Stimulated activated CD4-positive, alpha-beta T cell treated with anti-CD3 and anti-CD28 coated beads, TNF-alpha, amount 100 ng/mL, for 4 hours (primary cell): ENCODE data around the gene STAG1.
"Not testable (repeated sequence)": the region's sequence is repeated elsewhere in the genome, so short reads cannot be mapped to it uniquely, and the experiment has no call there.

ENCODE experiments used
- DNase-seq, 3 experiments: peaks; one replicate each; pipeline ENCODE4 v3.0.0-alpha.2; 2020; ENCODE audit warnings: low read depth in 3 of 3

Gene STAG1

DNA sequence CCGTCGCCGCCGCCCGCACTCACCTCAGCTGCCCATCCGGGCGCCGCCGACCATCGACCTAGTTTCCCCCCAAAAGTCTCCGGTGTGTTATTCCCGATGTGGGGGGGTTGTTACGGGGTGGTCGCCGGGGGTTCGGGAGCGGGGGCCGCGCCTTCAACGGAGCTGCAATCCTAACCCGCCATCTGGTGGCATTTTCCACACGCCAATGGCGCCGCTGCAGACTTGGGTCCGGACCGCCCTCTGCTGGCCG is at the start of gene STAG1:
TSS of gene STAG1 (minus strand) at position 207 of the 250 bp plus-strand sequence. CDS start 121,480 bp downstream, outside the sequence.
- no peak for DNase-seq

DNA sequence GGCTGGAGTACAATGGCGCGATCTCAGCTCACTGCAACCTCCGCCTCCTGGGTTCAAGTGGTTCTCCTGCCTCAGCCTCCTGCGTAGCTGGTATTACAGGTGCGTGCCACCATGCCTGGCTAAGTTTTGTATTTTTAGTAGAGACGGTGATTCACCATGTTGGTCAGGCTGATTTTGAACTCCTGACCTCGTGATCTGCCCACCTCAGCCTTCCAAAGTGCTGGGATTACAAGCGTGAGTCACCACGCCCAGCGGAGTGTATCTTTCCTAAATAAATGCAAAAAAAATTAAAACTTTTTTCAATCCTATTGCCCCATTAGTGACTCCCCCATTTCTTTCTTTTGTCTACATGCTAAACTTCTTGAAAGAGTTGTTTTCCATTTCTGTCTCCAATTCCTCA is 49.0 kb upstream of the STAG1 start:
- not testable (repeated sequence) for DNase-seq

DNA sequence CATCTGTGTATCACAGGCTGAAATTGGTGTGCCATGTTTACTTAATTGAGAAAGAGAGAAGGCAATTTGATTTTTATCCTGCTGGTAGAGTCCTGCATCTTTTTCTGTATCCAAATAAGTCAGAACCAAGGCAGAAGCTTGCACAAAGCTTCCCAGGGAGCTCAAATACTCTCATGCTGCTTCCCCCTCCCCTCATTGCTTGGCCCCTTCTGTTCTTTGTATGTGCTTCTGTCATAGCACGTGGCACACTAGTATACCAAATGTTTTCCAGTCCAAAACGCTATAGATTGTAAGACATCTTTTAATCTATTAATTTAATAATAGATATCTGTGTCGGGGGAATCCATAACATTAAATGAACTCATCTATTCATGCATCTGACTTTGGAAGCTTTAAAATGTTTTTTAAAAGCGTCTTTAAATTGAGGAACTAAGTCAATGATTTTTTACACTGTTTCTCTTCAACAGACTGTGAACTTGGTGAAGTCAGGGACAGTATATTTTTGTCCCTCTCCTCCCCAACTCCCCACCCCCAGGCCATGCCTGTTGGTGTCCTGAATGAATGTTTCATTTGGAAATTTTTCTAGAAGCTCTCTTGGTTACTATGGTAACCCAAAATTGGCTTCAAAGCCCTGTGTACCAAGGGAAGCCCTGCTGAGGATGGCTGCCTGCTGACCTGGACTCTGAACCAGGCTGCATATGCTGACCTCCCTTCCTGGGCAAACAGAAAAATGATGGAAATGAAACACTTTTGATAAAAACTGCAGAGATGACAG is 40.6 kb upstream of the STAG1 start:
- DNase-seq = no peak

DNA sequence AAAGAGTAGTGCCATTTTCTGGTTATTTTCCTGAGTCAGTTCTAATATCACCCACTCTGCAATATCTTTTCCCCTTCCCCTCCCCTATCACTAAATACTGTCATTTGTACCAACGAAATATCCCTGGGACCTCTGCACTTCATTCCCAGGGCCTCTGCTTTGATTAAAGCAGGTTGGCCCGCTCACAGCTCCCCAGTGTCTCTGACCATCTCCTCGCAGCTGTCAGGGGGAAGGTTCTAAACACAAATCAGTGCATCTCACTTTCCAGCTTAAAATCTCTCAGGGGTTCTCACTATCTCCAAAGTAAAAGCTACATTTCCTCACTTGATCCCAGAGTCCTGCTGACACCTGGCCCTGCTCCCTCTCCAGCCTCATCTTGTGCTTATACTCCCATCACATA is 38.6 kb upstream of the STAG1 start:
- DNase-seq = no peak

DNA sequence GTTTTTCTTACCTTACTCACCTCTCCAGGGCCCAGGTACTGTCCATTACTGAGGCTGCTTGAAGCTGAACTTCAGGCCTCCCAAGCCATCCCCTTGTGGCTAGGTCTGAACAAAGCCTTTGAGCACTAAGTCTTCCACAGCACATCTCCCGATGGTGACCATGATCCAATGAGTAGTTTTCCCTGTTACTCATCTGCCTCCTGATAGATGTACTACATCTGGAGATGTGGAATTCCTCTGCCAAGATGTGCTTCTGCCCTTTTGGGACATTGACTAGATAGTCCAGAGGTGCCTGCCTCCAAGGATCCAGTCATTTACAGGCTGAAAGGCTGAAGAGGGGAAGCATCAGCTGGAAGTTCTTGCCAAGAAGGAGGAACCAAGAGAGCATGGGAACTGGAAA is 37.8 kb upstream of the STAG1 start:
- DNase-seq = no peak

DNA sequence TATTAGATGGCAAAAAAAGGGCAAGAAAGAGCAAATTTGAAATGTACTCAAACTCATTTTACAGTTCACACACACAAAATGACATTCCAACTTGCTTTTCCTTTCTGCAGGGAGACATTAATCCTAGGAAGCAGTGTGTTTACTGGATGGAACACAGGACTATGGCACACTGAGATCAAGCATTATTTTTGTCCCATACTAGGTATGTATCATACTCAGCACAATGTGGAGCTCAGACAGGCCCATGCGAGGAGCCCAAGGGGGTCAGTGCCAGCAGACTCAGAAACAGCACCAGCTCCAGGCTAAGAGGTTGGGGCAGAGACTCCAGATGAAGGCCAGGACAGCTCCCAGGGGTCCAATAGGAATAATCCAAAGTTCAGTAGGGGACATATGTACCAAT is 36.0 kb upstream of the STAG1 start:
- no peak for DNase-seq

DNA sequence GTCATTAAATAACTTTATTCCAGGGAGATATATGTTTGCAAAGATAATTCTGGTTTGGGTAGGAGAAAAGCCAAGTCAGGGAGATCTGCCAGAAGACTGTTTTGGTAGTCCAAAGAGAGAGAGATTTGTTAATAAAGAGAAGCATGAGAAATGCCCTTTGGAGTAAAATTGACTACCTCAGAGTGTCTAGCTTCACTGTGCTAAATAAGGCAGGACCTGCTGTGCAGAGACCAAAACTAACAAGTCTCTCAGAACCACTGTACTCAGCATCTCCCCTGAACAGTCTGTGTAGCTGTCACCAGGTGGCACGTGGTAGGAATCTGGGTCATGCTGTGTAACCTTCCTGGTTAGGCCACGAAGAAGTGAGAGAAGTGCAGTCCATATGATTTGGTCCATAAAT is 35.2 kb upstream of the STAG1 start:
- DNase-seq = peak in 1 of 3 experiments; percentile 1

DNA sequence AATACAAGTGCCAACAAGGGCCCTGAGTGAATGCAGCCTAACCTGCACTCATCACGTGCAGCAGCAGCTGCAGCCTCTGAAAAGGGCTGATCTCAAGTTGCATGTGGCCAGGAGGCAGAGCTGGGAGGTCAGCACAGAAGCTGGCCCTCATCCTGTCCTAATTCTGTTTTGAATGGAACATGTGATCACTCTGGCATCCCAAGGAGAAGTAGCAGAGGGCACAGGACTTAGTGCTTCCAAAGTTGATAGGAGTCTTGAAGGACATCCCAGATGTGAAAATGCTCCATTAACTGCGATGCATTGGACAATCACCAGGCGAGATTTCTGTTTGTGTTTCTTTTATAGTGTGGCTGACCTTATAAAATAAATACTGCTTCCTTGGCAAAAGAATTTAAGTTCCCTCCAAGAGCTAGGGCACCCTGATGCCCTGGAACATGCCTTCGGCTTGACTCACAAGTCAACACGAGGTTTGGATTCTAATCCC is 31.6 kb upstream of the STAG1 start:
- DNase-seq = no peak

DNA sequence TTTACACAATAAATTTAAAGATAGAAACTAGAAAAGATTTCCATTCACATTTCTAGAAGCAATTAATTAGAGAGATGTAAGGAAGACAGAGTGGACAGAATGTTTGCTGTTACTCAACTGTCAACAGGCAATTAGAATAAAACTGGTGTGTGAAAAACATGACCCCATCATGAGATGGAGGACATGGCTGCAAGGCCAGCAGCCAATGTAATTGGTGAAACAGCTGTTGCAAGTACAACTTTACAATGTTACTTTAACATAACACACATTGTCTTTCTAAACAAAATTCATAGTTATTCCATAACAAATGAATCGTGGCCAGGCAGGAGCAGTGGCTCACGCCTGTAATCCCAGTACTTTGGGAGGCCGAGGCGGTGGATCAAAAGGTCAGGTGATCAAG is 28.6 kb upstream of the STAG1 start:
- DNase-seq = no peak

DNA sequence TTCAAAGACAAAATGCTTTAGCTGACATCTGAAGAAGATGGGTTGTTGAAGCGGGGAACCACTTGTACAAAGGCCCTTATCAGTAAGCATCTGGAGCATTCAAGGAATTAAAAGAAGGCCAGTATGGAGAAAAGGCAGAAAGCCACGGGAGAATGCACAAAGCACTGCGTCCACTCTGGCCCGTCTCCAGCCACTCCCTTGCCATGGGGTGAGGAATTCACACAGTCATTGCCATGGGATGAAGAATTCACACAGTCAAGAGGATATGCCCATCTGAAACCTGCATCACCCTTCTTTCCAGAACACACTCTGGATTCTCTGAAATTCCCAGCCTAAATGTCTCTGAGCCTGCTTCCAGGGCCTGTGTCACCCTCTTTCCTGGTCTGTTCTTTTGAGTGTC is 26.7 kb upstream of the STAG1 start:
- no peak for DNase-seq

DNA sequence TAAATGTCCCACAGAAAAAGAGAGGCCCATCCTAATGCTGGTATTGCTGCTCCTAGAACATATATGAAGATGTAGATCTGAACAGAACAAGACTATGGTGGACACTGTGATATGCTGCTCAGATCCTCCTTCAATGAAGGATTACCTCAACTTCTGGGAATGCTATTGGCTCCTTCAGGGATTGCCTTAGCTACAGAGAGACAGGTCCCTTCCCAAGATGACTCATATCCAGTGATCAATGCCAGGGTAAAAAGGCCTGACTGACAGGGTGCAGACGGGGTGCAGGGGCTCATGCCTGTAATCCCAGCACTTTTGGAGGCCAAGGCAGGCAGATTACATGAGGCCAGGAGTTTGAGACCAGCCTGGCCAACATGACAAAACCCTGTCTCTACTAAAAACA is 20.5 kb upstream of the STAG1 start:
- DNase-seq = no peak

DNA sequence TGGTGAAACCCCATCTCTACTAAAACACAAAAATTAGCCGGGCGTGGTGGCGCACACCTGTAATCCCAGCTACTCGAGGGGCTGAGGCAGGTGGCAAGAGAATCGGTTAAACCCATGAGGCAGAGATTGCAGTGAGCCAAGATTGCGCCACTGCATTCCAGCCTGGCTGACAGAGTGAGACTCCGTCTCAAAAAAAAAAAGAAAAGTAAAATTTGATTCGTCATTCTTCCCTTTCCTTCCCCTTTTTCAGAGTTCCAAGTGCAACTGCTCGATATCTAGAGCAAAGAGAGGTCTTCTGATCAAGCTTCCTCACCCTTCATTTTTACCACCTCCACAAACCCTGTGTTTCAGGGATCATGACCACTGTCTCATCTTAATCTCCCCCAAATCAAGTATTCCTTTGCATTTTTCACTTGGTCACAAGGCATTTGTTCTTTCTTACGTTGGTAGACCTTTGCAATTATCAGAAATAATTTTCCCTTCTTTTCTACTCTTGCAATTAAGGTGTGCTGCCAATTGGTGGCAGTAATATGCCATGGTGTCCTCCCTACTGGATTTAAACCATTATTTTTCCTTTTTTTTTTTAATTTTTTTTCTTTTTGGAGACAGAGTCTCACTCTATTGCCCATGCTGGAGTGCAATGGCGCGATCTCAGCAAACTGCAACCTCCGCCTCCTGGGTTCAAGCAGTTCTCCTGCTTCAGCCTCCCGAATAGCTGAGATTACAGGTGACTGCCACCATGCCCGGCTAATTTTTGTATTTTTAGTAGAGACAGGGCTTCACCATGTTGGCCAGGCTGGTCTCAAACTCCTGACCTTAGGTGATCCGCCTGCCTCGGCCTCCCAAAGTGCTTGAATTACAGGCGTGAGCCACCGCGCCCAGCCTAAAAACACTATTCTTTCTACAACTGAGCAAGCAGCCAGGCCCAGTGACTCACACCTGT is 6.3 kb upstream of the STAG1 start:
- not testable (repeated sequence) for DNase-seq

DNA sequence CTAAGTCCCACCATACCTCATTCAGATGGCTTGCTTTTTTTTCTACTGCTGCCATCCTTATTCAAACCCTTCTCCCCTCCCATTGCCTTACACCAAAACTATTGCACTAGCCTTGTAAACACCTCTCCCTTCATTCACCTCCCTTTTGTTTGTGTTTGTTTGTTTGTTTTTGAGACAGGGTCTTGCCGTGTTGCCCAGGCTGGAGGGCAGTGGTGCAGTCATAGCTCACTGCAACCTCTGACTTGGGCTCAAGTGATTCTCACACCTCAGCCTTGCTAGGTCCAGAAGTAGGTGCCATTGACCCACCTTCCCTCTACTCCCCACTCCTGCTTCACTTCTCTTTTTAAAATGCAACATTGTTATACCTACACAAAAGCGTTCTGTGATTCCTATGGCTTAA is 3.0 kb upstream of the STAG1 start:
- DNase-seq = no peak

DNA sequence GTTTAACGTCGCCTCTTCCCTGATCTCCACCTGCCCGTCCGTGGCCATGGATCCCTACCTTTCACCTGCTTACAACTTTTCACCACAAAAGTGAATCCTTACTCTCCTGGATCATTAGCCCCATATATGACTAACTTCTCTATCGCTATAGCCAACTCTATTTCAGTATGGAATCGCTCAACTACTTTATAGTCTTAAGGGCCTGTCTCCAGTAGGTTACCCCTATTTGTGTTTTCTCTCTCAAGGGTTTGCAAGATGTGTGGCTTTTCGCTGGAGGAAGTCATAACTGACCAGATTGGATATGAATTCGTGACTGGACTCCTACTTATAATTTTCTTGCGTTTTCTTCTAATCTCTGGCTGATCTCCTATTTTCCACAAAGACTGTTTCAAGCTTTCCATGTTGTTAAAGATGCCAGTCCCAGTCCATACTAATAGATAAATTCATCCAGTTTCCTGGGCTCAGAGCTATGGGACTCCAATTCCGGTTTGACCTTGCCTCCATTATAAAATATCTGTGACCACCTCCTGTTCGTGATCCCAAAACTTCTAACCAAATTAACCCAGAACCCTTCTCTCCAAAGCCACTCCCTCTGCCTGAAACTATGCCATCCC is 1.3 kb upstream of the STAG1 start:
- no peak for DNase-seq

DNA sequence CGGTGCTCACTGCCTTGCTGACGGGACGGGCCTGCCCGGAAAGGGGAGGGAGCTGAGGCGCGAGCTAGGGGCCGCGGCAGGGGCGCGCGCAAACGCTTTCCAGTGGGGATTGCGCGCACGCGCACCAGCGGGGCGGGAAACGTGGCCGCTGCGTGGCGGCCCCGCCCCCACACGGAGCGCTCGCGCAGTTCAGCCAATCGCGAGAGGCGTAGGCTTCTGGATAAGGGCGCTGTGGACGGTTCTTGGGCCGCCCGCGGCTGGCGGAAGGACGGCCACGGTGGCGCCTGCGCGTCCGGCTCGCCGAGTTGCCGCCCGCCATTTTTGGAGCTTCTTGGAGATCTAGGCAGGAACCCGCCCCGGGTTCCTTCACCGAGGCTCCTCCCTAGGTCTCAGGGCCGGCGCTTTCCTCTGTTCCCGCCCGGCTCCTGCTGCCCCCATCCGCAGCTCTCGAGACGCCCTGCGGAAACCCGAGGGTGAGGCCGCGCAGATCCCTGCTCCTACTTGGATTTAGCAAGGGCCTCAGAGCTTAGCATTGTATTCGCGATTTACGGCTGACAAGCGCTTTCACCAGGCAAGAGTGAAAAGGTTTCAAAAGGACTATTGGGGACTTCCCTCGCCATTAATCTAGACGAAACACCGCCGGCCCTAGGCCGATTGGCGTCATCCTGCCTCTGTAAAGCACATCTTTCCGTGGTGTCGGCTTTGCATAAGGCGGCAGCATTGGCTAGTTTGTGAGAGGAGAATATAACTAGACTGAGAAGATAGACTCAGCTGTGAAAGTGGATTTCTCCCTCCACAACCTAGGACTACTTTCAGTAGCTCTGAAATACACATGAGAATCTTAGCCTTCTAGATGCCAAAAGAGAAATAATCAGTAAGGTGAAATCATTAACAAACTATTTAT is 496 bp upstream of the STAG1 start:
- peak; percentile 96 to 99 (median 98) for DNase-seq

DNA sequence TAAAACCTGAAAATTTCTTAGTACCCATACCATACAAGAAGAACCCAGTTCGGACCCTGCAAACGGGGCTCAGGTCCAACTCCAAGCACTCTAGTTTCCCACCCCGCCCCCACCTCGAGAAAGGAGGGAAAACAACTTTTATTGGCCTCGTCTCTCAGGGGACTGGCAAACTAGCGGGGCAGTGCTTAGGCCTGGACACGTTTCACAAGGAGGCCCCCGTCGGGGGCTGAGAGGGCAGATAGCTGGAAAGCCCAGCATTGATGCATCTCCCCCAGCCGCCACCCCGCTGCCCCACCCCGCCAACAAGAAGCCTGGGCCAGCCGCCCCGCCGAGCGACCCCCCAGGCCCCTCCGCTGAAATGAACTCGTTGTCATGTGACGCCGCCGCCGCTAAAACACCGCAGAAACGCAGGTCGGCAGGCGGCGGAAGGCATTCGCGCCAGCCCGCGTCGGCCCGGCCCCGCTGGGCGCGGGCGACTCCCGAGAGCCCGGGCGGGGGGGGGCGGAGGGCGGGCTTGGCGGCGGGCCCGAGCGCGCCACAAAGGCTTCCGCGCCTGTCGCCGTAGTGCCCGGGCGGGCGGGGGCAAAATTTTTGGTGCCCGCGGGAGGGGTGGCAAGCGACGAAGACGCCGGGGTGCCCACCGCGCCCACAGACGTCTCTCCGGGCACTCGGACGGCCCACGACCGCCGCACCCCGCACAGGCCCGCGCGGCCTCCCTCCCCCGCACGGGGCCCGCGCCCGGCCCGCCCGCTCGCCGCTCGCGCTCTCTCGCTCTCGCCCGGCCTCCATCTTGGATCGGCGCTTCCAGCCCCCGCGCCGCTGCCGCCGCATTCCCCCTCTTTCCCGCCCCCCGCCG is 634 bp downstream of the STAG1 start:
- peak; percentile 30 to 53 (median 38) for DNase-seq

DNA sequence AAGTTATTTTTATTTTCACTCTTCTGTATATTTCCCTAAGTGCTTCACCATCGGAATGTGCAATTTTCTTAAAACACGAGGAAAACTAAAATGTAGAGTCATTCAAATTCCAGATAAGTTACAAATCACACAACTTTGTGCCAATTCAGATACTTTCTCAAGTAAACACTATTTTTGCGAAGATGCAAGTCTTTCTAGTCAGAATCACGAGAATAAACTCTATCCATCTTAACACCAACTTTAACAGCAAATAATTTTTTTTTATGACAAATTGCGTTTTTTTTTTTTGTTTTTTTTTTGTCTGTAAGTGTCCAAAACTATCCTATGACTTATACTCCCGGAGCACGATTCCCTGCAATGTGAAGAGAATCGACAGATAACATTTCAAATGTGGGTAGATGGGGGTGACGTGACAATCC is 1.3 kb downstream of the STAG1 start:
- no peak for DNase-seq

DNA sequence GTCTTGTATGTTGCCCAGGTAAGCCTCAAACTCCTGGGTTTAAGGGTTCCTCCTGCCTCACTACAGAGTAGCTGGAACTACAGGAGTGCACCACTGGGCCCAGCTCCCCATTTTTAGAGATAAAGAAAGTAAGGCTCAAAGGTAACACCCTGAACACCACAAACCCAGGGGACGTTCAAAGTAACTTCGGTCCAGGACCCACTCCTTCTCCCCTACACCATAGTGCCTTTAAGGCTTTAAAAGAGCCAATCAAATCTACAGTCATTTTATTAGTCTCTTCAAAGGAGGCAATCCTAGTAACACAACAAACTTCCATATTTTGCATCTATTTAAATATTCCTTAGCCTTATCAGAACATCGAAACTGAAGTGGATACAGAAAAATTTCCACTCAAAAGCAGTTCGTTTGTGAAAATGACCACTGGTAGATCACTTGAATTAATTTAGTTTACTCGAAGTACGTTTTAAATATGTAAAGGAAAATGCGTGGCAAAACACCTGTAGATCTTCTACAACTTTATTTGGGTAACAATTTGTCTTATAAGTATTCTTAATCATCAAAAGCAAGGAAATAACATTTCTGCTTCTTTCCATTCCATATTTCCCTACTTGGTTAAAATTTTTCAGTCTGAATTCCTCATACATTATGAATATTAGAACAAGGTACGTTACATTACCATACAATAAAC is 1.8 kb downstream of the STAG1 start:
- DNase-seq = no peak

DNA sequence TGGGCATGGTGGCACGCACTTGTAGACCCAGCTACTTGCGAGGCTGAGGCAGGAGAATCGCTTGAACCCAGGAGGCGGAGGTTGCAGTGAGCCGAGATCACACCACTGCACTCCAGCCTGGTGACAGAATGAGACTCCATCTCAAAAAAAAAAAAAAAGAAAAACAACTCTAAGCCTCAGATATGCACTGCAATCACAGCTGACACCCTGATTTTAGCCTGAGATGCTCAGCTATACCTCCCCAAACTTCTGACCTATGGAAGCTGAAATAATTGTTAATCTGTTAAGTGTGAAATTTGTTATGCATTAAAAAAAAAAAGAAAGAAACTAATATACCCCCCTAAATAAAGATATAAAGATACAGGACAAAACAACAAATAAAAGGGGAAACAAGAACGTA is 2.6 kb downstream of the STAG1 start:
- not testable (repeated sequence) for DNase-seq

DNA sequence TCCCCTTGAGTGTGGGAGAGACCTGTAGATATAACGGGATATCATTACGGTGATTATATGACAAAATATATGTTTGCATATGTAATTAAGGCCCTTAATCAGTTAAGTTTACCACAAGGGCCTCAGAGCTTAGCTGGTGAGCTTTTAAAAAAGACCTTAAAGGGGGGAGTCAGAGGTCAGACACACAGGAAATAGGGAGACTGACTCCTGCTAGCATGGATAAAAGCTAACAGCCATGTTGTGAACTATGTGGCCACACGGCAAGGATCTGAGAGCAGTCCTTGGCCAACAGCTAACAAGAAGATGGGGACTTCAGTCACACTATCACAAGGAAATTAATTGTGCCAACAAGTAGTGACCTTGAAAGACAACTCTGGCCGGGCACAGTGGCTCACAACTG is 3.1 kb downstream of the STAG1 start:
- DNase-seq = no peak
